ENCODE results near the gene PLXND1.

Gene PLXND1

DNA sequence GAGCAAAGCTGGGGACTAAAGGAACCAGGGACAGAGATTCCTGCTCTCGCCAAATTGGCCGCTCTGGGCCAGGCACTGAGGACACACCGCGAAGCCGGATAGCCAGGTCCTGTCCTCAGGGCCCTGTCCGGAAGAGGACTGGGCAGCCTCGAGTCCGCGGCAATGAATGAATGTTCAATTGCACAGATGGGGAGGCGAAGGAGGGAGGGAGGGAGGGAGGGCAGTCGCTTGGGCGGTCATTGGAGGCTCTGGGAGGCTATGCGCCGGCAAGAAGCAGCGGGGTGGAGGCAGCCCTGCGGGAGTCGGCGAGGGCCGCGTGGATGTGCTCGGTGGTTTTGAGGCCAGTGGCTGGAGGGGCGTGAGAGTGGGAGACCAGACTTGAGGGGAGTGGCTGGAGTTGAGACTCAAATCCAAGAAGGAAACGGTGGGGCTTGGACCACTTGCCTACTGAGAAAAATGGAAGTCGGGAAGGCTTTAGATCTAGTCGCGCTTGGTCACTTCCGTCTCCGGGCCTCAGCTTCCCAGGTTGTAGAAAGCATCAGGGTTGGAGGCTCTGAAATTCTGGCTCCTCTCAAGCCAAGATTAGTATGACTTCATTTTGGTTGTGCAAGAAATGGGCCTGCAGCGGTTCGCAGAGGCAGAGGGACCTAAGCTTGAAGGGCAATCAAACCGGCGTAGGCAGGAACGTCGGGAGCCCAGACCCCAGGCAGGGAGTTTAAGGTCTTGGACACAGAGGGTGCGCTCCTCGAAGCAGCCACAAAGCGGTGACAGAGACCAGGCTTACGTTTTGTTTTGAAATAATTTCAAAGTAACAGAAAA is 21.1 kb upstream of the PLXND1 start:
- peak; percentile 79 for DNase-seq (ENCODE audit: low spot score)

DNA sequence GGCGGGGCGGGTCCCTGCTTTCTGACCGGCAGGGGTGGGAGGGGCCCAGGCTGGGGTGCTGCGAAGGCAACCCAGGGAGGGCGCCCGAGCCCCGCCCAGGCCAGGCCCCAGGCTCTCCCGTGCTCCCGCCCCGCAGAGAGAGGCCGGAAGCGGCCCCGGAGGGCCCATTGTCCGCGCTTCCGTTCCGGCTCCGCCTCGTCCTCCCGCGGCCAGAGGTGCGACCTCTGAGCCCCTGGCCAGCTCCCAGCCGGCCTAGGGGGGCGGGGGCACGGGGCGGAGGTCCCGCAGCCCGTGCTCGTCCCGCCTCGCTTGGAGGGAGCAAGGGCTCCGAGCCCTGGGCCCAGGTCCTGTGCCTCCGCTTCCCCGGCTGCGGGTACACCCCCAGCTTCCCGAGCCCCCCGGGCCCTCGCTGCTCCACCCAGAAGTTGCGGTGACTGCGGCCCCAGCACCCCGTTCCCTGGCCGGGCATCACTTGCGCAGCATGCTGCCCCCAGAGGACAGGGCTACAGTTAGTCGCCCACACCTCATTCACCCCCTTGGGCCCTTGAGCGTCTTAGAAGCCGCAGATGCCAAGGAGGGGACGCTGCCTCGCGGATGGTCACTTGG is 20.4 kb upstream of the PLXND1 start:
- no peak for DNase-seq (ENCODE audit: low spot score)

DNA sequence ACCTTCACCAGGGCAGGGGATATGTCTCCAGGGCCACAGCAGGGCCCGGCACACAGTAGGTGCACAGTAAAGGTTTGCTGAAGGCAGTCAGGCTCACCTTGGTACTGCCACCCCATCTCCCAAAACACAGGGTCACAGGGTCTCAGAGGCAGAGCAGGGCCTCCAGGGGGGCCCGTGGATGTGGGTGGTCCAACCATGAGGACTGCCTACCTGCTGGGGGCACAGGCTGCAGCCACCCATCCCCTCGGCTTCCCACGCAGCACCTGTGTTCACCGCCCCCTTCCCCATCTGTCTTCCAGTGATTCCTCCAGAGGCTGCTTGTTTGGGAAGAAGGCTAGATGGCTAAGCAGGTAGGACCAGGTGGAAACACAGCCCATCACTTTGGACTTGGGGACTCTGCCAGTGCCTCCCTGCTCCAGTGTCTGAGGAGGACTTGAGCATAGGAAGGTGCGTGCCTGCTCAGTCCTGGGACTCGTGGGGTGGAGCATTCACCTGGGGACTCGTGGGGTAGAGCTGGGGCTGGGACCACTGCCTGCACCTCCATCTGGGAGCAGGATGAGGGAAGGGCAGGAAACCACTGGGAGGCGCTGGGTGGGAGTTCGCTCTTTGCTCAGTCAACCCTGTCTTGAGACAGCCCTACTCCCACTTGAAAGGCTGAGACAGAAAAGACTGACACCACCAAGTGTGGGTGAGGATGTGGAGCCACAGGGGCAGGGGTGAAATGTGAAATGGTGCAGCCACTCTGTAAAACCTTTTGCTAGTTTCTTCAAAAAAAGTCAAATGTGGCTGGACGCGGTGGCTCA is 18.8 kb upstream of the PLXND1 start:
- DNase-seq (ENCODE audit: low spot score), result peak; percentile 48

DNA sequence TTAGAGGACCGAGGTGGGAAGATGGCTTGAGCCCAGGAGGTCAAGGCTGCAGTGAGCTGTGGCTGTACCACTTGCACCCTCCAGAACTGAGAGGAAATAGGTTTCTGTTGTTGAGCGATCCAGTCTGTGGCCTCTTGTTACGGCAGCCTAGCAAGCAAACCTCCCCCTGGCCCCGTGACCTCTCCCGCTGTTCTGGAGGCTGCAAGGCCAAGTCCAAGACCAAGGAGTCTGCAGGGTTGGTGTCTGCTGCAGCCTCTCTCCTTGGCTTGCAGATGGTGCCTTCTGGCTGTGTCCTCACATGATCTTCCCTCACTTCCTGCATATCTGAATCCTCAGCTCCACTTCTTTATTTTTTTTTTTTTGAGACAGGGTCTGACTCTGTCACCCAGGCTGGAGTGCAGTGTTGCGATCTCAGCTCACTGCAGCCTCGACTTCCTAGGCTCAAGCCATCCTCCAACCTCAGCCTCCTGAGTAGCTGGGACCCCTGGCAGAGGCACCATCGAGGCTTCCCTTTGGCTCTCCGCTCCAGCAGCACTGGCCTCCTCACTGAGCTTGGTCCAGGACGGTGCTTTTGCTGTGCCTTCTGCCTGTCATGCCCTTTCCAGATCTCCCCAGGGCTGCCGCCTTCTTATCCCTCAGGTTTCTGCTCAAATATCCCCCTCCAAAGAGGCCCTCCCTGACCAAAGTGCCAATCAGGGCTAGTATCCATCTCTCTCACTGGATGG is 18.0 kb upstream of the PLXND1 start:
- DNase-seq (ENCODE audit: low spot score), result peak; percentile 11

DNA sequence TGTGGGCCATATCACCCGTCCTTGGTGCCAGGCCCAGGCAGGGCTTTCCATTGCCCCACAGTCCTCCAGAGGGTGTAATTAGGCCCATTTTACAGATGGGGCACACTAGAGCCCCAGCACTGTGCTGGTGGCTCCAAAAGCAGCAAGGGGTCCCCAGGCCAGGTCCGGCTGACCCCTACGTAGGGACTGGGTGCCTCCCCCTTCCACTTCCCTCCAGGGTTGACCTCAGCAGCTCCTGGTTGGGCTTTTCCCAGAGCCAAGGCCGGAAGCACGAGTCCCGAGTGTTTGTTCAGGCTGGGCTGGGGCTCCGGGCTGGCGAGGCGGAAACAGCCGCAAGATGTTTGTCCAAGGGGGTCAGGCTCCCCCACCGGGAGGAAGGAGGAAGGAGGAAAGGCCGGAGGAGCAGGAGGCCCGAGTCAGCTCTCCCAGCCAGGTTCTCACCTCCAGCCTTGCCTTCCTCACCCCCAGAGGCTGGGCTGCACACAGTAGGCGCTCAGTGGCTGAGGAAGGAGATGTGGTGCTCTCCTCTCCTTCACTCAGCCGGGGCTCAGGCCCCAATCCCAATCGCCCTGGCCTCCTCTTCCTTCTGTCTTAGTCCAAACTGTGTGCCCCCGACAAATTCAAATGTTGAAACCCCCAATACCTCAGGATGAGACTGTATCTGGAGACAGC is 17.1 kb upstream of the PLXND1 start:
- peak; percentile 26 for DNase-seq (ENCODE audit: low spot score)

DNA sequence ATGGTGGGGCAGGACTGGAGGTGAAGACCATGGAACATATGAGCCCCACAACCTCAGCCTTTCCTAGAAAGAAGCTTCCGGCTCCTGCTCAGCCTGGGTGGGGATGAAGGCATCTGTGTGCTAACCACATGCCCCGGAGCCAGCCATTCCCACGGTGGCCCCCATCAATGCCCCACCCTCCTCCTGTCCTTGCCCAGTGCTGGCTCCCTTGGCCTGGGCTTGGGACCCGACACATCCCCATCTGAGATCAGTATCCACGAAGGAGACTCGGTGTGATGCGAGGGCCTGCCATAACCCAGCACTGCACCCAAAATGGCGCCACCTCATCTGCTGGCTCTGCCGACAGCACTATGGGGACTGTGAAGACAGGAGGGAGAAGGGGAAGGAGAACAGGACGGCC is 16.5 kb upstream of the PLXND1 start:
- peak; percentile 6 for DNase-seq (ENCODE audit: low spot score)

DNA sequence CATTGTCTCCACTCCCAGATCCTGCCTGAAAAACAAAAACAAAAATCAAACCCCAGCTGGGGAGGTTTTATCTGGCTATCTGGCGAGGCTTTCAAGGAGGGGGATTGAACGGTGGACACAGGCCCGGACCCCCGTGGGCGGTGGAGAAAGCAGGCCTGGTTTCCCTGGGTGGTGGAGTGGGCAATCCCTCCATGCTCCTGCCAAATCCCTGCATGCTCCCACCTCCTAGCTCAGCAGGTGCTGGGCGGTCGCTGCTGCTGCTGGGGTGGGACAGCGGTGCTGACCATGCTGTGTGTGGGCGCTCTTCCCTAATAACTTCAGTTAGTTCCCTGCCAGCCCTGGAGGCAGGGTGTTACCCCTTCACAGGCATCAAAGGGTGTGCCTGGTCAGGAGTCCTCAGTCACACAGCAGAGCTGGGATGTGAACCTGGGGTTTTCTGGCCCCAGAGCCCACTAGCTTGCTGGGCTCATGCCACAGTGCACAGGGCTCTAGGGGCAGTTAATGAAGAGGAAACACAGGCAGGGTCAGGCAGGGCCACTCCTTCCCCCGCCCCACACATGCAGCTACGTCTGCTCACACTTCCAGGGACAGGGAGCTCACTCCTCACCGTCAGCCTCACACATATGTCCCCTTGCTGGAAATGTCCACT is 15.9 kb upstream of the PLXND1 start:
- peak; percentile 16 for DNase-seq (ENCODE audit: low spot score)

DNA sequence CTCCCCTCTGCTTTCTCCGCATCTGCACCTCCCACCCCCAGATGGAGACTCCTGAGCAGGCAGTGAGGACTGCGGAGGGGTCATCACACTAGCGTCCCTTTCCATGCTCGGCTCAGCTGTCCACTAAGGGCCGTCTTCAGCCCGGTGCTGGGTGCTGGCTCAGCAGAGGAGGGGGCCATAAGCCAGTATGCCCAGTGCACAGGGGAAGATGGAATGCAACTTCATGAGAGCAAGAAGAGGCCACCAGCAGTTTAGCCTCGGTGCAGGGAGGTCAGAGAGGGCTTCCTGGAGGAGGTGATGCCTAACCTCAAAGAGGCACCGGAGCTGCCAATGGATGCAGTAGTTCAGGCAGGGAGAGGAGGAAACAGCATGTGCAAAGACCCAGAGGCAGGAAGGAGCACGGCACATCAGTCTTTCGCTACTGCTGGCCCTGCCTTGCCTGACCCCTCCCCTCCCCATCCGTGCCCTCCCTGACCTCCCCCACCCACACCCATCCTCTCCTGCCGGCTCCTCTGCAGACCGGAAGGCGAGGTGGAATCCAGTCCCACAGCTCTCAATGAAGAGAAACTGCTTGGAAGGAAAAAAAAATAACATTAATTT is 15.2 kb upstream of the PLXND1 start:
- peak; percentile 14 for DNase-seq (ENCODE audit: low spot score)

DNA sequence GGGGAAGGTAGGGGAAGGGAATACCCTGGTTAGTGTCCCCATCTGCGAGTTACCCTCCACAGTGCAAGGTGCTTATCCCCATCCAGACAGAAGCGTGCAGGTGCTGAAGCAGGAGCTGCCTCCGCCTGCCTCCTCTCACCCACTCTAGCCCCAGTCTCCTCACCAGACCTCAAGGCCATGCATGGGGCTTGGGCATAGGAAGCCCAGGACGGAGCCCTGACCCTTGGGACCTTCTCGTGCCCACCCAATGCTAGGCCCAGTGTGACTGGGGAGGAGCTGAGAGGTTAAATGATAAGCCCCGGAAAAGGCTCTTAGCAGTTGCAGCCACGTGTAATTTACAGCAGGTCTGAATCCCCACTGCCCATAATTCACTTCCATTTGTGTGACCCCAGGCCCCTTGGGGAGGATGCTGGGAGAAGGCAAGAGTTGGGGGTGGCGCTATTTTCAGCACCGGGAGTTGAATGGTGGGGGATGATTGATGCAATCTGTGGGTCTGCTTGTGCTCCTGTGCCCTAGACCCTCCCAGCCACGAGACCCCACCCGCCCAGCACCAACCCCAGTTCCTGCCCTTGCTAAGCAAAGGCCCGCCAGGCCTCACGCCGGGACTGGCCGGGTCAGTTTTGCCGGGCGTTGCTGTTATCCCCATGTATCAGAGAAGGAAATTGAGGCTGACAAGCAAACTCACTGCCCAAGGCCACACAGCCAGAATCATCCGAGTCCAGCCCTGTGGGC is 14.5 kb upstream of the PLXND1 start:
- peak; percentile 10 for DNase-seq (ENCODE audit: low spot score)

DNA sequence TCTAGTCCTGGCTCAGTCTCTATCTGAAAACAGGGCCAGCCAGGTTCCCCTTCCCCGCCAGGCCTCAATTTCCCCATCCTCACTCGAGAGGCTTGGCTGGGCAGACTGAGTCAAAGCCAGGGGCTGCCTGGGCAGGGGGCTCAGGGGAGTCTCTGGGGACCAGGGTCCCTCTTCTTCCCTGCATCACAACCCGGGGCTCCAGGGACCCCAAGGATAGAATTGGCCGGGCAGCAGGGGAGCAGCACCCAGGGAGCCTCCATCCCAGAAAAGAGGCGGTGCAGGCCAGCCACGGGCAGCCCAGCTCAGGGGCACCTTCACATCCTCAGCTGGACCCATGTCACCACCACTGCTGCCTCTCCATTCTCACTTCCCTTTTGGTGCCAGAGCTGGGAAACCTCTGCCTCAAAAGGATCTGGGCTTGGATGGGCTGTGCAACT is 13.3 kb upstream of the PLXND1 start:
- no peak for DNase-seq (ENCODE audit: low spot score)

DNA sequence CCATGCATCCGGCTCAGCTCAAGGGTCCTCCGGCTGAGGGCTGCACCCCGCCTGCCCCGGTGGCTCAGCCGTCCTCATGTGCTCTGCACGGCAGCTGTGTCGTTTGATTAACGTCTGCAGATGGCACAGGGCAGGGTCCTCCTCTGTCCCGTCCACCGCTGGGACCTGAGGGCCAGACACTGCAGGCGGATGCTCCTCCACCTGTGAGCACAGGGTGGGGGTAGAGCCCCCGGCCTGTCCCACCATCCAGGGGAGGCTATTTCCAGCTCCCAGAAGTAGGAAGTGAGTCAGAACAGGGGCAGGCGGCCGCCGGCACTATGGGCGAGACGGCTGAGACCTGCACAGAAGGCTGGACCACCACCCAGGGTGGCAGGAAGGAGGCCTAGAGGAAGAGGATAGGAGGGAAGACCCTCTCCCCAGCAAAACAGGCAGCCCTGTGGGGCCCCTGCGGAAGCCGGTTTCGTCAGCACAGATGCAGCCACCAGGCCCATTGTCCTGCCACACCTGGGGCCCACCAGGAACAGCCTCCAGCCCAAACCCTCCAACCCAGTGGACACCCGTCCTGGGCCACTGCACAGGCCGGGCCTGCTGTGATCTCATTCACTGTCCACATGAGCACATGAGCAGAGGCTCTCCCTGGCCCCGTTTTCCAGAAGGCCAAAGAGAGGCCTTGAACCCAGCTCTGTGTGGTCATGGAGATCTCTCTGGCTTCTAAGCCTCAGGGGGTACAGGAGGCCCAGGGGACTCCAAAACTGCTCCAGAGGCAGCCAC is 12.6 kb upstream of the PLXND1 start:
- no peak for DNase-seq (ENCODE audit: low spot score)

DNA sequence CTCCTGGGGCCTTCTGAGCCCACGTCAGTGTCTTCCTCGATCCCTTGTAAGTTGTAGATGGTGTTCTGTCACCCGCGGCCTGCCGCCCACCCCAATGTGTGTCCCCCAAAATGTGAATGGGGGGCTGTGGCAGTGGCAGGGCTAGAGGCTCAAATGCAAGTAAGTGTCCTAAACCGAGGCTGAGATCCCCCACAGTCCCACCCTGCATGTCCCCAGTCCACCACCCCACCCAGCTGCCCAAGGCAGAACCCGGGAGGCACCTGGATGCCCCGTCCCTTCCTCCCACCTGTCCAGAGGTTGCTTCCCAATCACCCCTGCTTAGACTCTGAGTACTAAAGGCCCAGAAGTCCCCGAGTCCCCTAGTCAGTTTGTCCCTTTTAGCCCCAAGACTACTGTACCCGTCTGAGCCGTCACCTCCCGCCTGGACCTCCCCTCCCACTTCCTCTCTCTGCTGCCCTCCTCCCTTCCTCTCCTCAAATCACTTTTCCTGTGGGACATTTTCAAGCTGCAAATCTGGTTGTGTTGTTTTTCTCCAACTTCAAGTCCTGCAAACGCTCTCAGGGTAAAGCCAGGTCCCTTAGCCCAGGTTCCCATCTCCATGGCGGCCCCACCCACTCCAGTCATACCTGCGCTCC is 11.8 kb upstream of the PLXND1 start:
- no peak for DNase-seq (ENCODE audit: low spot score)

DNA sequence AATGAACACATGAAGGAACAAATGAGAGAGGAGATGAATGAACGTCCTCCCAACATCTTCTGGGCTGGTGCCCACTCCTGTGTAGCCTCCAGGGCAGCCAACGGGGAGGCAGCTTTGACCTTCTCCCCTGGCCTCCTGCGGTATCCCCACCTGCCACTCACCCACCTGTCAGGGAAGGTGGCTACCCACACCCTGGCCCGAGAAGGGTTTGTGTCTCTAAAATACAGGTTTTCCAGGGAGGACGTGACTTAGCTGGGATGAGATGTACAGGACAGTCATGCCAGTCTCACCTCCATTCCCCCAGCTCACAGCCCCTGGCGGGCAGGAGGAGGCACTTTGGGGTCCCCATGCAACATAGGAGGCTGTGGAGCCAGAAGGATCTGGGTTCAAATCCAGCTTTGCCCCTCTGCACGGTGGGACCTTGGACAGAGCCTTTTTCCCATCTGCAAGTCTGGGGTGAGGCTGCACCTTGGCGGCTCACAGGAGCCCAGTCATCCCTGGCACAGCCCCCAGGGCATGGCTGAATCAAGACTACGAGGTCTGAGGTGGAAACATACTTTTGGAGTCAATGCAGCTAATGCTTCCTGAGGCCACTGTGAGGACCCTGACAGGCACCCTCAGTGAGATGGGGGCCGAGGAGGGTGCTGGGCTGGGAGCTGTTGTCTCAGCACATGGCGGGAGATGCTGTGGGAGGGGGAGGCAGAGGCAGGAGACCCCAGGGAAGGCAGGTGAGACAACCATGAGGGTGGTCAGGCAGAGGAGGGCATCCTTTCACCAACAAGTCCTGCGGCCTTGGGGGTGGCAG is 11.1 kb upstream of the PLXND1 start:
- no peak for DNase-seq (ENCODE audit: low spot score)

DNA sequence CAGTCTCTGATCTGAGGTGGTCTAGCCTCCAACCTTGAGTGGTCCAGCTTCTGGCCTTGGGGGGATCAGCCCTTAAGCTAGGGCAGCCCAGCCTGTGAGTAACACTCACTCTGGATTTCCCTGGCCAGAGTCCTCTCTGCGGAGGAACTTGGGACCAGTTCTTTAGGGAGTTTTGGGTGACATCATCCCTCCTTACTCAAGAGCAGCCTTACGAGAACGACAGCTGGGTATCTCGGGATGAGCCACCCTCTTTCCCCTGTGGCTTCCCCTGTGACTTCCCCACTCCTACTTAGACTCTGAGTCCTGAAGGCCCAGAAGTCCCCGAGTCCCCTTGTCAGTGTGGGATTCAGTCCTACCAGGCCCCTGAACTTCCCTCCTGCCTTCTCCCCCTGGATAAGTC is 10.2 kb upstream of the PLXND1 start:
- no peak for DNase-seq (ENCODE audit: low spot score)

DNA sequence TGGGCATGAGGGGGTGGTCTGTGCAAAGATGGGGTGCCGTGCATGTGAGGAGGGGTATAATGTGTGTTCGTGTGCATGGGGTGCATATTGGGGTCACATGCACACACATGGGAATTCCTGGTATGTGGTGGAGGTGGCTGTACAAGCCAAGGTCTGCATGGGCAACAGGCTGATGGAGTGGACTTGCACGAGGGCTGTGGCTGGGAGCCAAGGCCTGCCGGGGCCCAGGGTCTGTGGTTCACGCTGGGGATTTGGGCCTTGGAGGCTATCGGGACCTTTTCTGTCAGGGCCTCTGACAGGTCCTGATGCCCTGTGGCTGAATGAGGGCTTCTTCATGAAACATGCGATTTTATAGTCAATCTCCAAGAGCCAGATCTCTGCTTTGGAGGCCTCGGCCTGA is 9.8 kb upstream of the PLXND1 start:
- no peak for DNase-seq (ENCODE audit: low spot score)

DNA sequence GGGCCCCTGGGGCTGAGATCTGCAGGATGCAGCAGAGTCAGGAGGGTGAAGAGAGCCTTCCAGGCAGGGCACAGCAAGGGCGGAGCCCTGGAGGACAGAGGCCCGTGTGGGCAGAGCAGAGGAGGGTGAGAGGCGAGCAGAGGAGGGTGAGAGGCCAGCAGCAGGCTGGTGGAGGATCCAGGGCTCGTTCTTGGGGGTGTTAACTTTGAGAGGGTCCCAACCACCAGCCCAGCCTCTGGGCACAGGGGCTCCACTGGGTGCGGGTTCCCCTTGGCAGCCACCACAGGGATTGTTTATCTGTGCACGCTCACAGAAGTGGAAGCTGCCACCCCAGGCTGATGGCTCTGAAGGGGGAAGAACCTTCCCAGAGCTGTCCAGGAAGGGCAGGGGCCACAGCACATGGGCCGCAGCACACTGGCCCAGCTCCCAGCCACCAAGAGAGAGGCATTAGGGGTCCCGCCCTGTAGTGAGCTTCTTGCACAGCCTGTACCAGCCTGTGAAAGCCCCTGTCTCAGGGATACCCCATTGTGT is 9.3 kb upstream of the PLXND1 start:
- no peak for DNase-seq (ENCODE audit: low spot score)

DNA sequence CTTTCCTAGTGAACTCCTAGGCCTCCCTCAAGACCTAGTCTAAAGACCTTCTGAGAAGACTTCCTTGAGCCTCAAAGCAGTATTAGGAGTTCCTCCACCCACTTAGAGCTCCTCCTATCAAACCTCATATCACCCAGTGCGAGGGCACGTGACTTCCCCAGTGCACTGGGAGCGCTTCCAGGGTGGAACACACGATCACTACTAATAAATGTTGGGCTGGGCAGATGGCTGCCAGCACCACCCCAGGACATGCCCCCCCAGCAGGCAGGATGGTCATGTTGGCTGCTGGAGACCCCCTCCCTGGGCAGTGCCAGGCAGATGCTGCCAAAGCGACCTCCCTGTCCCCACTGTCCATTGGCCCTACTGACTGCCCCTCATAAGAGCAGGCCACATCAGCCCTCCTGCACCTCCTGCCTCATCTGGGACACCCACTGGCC is 8.5 kb upstream of the PLXND1 start:
- DNase-seq (ENCODE audit: low spot score), result no peak
